GM23248 (cell line): ENCODE data around the gene TSC22D1.

Source experiments
- EZH2 ChIP-seq: fragments of 200-600 bp; sonication (generic); IDR thresholded peaks from 2 replicates; pipeline ENCODE4 v1.6.1; 2018; ENCODE audit warnings: antibody characterized with exemption, mild to moderate bottlenecking; ENCODE audit not compliant: insufficient read depth, poor library complexity, severe bottlenecking
- EZH2phosphoT487 ChIP-seq: fragments of 200-600 bp; sonication (generic); IDR thresholded peaks from 2 replicates; pipeline ENCODE4 v1.6.1; 2018; ENCODE audit warnings: antibody characterized with exemption, moderate library complexity, mild to moderate bottlenecking, low read depth; ENCODE audit not compliant: insufficient read depth

GRCh38 chr13:44618326-44618725 lies 42.2 kb upstream of the TSC22D1 start:
- TF ChIP-seq EZH2: no peak
- no peak for TF ChIP-seq EZH2phosphoT487
